GM12892 (cell line): ENCODE results near the gene MACROD1.

Source experiments
- POLR2A ChIP-seq: IDR thresholded peaks from 2 replicates; pipeline ENCODE4 v1.6.1; 2011; ENCODE audit warnings: low read depth, low read length, control low read depth
- TAF1 ChIP-seq: IDR thresholded peaks from 2 replicates; pipeline ENCODE4 v1.6.1; 2011; ENCODE audit warnings: low read depth, mild to moderate bottlenecking, control low read depth, low read length, borderline replicate concordance

DNA sequence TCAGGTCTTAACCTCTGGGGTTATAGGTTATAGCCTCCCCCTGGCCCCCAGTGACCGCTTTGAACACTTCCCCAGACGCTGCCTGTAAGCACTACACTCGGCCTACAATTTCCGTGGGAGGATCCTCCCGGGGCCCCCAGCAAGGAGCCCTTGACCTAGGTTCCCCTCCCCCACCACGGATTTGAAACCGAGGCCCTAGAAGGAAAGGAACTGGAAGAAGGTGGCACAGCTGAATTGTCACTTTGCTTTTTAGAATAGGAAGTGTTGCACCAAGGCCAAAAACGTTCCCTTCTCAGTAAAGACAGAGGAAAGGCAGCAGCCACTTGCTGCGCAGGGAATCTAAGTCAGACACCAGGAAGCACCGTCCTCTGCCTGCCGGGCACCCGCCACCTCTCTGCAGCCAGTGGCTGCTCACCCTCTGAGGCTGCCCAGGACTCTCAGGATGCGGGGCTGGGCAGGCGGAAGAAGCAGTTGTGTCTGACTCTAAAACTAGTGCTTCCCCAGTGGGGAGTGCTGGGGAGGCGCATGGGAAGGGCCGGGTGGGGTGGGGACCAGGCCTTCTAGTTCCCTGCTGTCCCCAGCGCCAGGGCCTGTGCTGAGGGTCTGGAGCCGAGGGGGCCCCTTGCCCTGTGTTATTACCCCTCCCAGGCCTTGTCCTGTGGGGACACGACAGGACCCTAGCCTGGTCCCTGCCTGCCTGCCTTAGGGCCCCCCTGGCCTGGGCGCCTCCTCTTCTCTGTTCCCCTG lies 138.1 kb downstream of the MACROD1 start:
- TF ChIP-seq POLR2A, result no peak
- TF ChIP-seq TAF1, result no peak
